Smooth muscle cell (in vitro differentiated cells): Measurements from ENCODE around the gene APBB2. TPM values are rescaled to one million over a fixed set of nuclear protein-coding genes. Genes with fewer than 3 reads are reported as not detected.
A peak's percentile ranks its signal among the peaks of the same experiment; 100 is the strongest.

Experiments
- DNase-seq: peaks from one replicate; lab custom pipeline; 2025; ENCODE audit not compliant: unreplicated experiment; lab: John Stamatoyannopoulos, UW
- H2AFZ ChIP-seq: fragments of 200-600 bp; sonication (generic); 2 replicates; pipeline ENCODE4 v1.6.0; 2016; ENCODE audit warnings: antibody characterized with exemption, low read depth, mild to moderate bottlenecking
- H3F3A ChIP-seq: fragments of 200-600 bp; sonication (generic); 2 replicates; pipeline ENCODE4 v1.6.0; 2017; ENCODE audit warnings: antibody characterized with exemption, low read depth
- H3K27ac ChIP-seq: fragments of 200-600 bp; sonication (generic); 2 replicates; pipeline ENCODE4 v1.5.1; 2016; ENCODE audit warnings: low read depth, mild to moderate bottlenecking
- H3K27me3 ChIP-seq: fragments of 200-600 bp; sonication (generic); 2 replicates; pipeline ENCODE4 v1.6.1; 2016; ENCODE audit warnings: low read depth, mild to moderate bottlenecking
- H3K36me3 ChIP-seq: fragments of 200-600 bp; sonication (generic); 2 replicates; pipeline ENCODE4 v1.5.1; 2016; ENCODE audit warnings: low read depth
- H3K4me1 ChIP-seq: fragments of 200-600 bp; sonication (generic); 2 replicates; pipeline ENCODE4 v1.5.1; 2016; ENCODE audit warnings: low read depth
- H3K4me2 ChIP-seq: fragments of 200-600 bp; sonication (generic); 2 replicates; pipeline ENCODE4 v1.6.0; 2016; ENCODE audit warnings: mild to moderate bottlenecking
- H3K4me3 ChIP-seq: fragments of 200-600 bp; sonication (generic); 2 replicates; pipeline ENCODE4 v1.5.1; 2016; ENCODE audit warnings: mild to moderate bottlenecking
- H3K79me2 ChIP-seq: fragments of 200-600 bp; sonication (generic); 2 replicates; pipeline ENCODE4 v1.6.0; 2016; ENCODE audit warnings: low read depth, mild to moderate bottlenecking
- H3K9ac ChIP-seq: fragments of 200-600 bp; sonication (generic); 2 replicates; pipeline ENCODE4 v1.6.0; 2016; ENCODE audit warnings: low read depth
- H3K9me3 ChIP-seq: fragments of 200-600 bp; sonication (generic); replicated peaks from 2 replicates; pipeline ENCODE4 v1.5.1; 2016; ENCODE audit warnings: low read depth
- H4K20me1 ChIP-seq: fragments of 200-600 bp; sonication (generic); 2 replicates; pipeline ENCODE4 v1.6.0; 2016; ENCODE audit warnings: low read depth
- CTCF ChIP-seq: fragments of 200-600 bp; sonication (generic); IDR thresholded peaks from 2 replicates; pipeline ENCODE4 v1.5.1; 2017; ENCODE audit warnings: borderline replicate concordance, mild to moderate bottlenecking, antibody characterized with exemption; ENCODE audit not compliant: insufficient read depth, poor library complexity, severe bottlenecking
- WGBS: methylation state at CpG from one replicate; pipeline ENCODE4 v1.1.7; 2016; ENCODE audit warnings: low lambda C conversion rate; 5-methylcytosine and 5-hydroxymethylcytosine counted together
- polyA plus RNA-seq: library from polyadenylated mRNA; unstranded; fragments of >200 nt; fragmentation: Nextera tagmentation; extraction: Ambion mirVana; gene quantifications from 2 replicates; pipeline ENCODE4 v1.2.1, GENCODE V29; 2016
- total RNA-seq: library from RNA; depleted of rRNA; stranded (reverse); fragments of >200 nt; gene quantifications from 2 replicates; pipeline ENCODE4 v1.2.3, GENCODE V29; 2014

The APBB2 gene
- total and polyA plus RNA-seq, 2 experiments from 2014 or later = 22.1 to 60.9 TPM

- no peak for TF ChIP-seq CTCF
- peaks cover 36% of the 10 kb centered on the region for H3K79me2 ChIP-seq
- 18% methylated on average over 6 of the region's 6 CpGs for WGBS
Measured at GRCh38 chr4:41143311-41144039, 70.9 kb downstream of the APBB2 start.

DNA sequence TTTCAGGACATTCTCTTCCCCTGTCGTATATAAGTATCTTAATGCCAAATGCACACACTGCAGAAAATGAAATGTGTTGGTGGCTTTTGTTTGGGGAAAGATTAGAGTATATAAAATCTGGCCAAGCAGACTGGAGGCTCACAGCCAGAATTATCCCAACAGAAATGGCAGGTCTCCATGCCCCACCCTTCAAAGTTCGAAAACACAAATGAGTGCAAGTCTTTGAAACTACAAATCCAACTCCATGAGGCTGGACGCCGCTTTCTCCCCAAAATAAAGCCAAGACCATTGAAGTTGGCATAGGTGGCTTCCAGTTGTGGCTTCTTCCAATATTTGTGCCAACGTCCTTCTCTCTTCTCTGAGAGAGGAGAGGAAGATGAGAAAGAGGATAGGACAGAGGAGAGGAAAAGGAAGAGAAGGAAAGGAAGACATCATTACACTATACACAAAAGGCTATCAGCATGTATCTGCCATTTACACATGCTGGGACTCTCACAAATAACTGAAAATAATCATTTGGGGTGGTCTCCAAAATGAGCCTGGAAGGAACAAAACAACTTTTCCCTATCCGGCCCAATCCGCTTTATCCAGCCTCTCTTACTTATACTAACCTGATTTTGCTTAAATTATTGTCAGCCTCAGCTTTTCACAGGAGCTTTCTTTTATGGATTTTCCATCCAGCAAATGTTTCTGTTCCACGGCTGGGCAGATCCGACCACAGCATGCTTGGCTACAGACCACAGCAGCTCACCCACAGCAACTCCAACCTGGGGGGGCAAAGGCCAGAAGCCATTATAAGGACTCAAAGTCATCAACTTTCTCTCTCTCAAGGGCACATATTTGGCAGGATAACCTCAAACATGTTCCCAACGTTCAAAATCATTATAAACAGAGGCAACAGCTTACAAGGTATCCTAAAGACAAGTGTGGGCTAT lies 71.7 kb downstream of the APBB2 start:
- Histone ChIP-seq H4K20me1 (no peaks in the 10 kb centered on the region), H3K4me1 (peaks cover 42% of the 10 kb centered on the region), H3K36me3 (no peaks in the 10 kb centered on the region), H3K4me2 (peak overlapping the region; percentile 65), H3K4me3 (no peak overlapping the region), H3K79me2 (peaks cover 36% of the 10 kb centered on the region), H2AFZ (no peak overlapping the region), H3K27ac (peak overlapping the region; percentile 97), H3K9ac (peak overlapping the region; percentile 77), H3F3A (peaks cover 30% of the 10 kb centered on the region), H3K27me3 (no peaks in the 10 kb centered on the region), H3K9me3 (no peaks in the 10 kb centered on the region)
- no peak for DNase-seq
- no peak for TF ChIP-seq CTCF
- WGBS = 43% methylated on average over 10 of the region's 10 CpGs

More at GRCh38 chr4:41143311-41144039, 70.9 kb downstream of the APBB2 start:
- H3F3A ChIP-seq = peaks cover 30% of the 10 kb centered on the region
- H3K9ac ChIP-seq = peak overlapping the region; percentile 77
- H3K36me3 ChIP-seq = no peaks in the 10 kb centered on the region
- peak overlapping the region; percentile 97 for H3K27ac ChIP-seq
- peak overlapping the region; percentile 65 for H3K4me2 ChIP-seq
- DNase-seq = no peak
- no peaks in the 10 kb centered on the region for H3K9me3 ChIP-seq
- peaks cover 47% of the 10 kb centered on the region for H3K4me1 ChIP-seq
- H4K20me1 ChIP-seq = no peaks in the 10 kb centered on the region
- no peak overlapping the region for H2AFZ ChIP-seq
- no peak overlapping the region for H3K4me3 ChIP-seq
- no peaks in the 10 kb centered on the region for H3K27me3 ChIP-seq

DNA sequence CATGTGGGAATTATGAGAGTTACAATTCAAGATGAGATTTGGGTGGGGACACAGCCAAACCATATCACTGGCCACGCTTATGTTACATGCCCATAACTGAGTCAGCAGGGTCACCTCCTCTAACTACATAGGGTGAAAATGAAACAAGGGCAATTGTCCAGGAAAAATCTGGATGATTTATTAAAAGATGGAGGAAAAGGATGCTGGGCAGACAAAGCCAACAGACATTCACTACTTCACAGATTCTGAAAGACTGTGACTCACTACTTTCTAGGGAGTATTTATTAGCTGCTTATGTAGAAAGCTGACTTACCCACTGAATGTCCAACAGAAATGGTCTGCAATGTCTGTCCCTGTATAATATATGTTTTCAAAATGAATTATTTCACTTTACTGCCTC lies 72.4 kb downstream of the APBB2 start:
- peak overlapping the region; percentile 97 for H3K27ac ChIP-seq

More for the DNA sequence above, 72.4 kb downstream of the APBB2 start:
- no peaks in the 10 kb centered on the region for H3K36me3 ChIP-seq
- H3F3A ChIP-seq = peaks cover 30% of the 10 kb centered on the region
- TF ChIP-seq CTCF = no peak
- peak overlapping the region; percentile 77 for H3K9ac ChIP-seq
- H3K79me2 ChIP-seq = peaks cover 41% of the 10 kb centered on the region
- WGBS = 32% methylated on average over 1 of the region's 1 CpG
- H3K4me2 ChIP-seq = peak overlapping the region; percentile 65
- no peak overlapping the region for H2AFZ ChIP-seq
- no peaks in the 10 kb centered on the region for H3K9me3 ChIP-seq
- H3K27me3 ChIP-seq = no peaks in the 10 kb centered on the region
- peaks cover 35% of the 10 kb centered on the region for H3K4me1 ChIP-seq
- DNase-seq = no peak
- no peak overlapping the region for H3K4me3 ChIP-seq
- no peaks in the 10 kb centered on the region for H4K20me1 ChIP-seq
